HEK293 (cell line): ENCODE results near the gene MSX1.

Experiments used
- SCRT1 ChIP-seq: fragments of 450-650 bp; formaldehyde crosslinking; IDR thresholded peaks from 2 replicates; pipeline ENCODE4 v1.5.1; 2016; ENCODE audit warnings: missing biosample characterization, missing genetic modification characterization, borderline replicate concordance
- SETDB1 ChIP-seq: IDR thresholded peaks from one replicate; pipeline ENCODE4 v1.6.1; 2017; ENCODE audit warnings: mild to moderate bottlenecking, low read length, moderate library complexity, mixed read lengths; ENCODE audit not compliant: insufficient read length
- ZNF274 ChIP-seq, 2 experiments: fragments of 200-500 bp in 1 of 2; fragments of 450-650 bp in 1 of 2; sonication (Bioruptor generic) in 1 of 2; formaldehyde crosslinking in 1 of 2; IDR thresholded peaks; 2 replicates each; pipeline versions ENCODE4 v1.5.1 to v1.6.1; 2014 to 2016; ENCODE audit warnings: borderline replicate concordance in 1 of 2, inconsistent platforms in 1 of 2, low read length in 1 of 2, missing biosample characterization in 1 of 2, missing genetic modification characterization in 1 of 2
- ZNF623 ChIP-seq: fragments of 450-650 bp; formaldehyde crosslinking; IDR thresholded peaks from 2 replicates; pipeline ENCODE4 v1.5.1; 2016; ENCODE audit warnings: missing biosample characterization, missing genetic modification characterization
- ZNF654 ChIP-seq: fragments of 450-650 bp; formaldehyde crosslinking; IDR thresholded peaks from 2 replicates; pipeline ENCODE4 v1.5.1; 2016; ENCODE audit warnings: low read depth, missing biosample characterization, missing genetic modification characterization
- ZNF792 ChIP-seq: fragments of 450-650 bp; formaldehyde crosslinking; IDR thresholded peaks from 2 replicates; pipeline ENCODE4 v1.5.1; 2016; ENCODE audit warnings: missing biosample characterization, missing genetic modification characterization
- ZNF843 ChIP-seq: fragments of 450-650 bp; formaldehyde crosslinking; IDR thresholded peaks from 2 replicates; pipeline ENCODE4 v1.5.1; 2016; ENCODE audit warnings: missing biosample characterization, missing genetic modification characterization
- ZSCAN30 ChIP-seq: fragments of 450-650 bp; IDR thresholded peaks from 2 replicates; pipeline ENCODE4 v1.5.1; 2018; ENCODE audit warnings: missing biosample characterization, mild to moderate bottlenecking, missing genetic modification characterization, moderate library complexity
- TF ChIP-seq, protein P1 (sequence below): fragments of 450-650 bp; IDR thresholded peaks from 2 replicates; pipeline ENCODE4 v1.5.1; 2018; ENCODE audit warnings: missing biosample characterization, mild to moderate bottlenecking, missing genetic modification characterization
- TF ChIP-seq, protein P2 (sequence below): fragments of 450-650 bp; formaldehyde crosslinking; IDR thresholded peaks from 2 replicates; pipeline ENCODE4 v1.5.1; 2016; ENCODE audit warnings: missing biosample characterization, missing genetic modification characterization
- TF ChIP-seq, protein P3 (sequence below): fragments of 450-650 bp; formaldehyde crosslinking; IDR thresholded peaks from 2 replicates; pipeline ENCODE4 v1.5.1; 2016; ENCODE audit warnings: missing biosample characterization, missing genetic modification characterization
- TF ChIP-seq, protein P4 (sequence below): fragments of 450-650 bp; formaldehyde crosslinking; IDR thresholded peaks from 2 replicates; pipeline ENCODE4 v1.5.1; 2016; ENCODE audit warnings: missing biosample characterization, missing genetic modification characterization, low read depth

DNA sequence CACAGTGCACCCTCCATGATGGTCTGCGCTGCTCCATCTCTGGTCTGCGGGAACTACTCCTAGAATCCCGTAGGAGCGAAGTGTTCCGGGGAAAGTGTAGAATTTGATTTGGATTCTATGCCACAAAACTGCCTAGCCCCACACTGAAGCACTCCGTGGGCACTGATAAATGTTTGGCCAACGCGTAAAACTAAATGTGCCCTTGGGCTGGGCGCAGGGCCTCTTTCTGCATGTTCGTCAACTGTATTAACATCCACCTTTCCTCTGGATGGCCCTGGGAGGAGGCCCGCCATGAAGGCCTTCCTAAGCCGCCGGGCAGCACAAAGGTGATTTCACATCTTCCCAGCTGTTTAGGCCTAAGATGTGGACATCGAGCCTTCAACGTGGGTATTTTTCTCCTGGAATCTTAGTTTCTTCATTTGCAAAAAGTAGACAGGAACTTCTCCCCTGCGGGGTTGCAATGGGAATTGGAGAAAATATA is 2.6 kb downstream of the MSX1 start:
- TF ChIP-seq ZNF792 (tag by site-specific recombination), result no peak
- TF ChIP-seq, protein P1, sequence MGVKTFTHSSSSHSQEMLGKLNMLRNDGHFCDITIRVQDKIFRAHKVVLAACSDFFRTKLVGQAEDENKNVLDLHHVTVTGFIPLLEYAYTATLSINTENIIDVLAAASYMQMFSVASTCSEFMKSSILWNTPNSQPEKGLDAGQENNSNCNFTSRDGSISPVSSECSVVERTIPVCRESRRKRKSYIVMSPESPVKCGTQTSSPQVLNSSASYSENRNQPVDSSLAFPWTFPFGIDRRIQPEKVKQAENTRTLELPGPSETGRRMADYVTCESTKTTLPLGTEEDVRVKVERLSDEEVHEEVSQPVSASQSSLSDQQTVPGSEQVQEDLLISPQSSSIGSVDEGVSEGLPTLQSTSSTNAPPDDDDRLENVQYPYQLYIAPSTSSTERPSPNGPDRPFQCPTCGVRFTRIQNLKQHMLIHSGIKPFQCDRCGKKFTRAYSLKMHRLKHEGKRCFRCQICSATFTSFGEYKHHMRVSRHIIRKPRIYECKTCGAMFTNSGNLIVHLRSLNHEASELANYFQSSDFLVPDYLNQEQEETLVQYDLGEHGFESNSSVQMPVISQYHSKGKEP, result no peak
- no peak for TF ChIP-seq ZNF654
- TF ChIP-seq ZNF623 (tag by site-specific recombination), result no peak
- TF ChIP-seq, protein P2, sequence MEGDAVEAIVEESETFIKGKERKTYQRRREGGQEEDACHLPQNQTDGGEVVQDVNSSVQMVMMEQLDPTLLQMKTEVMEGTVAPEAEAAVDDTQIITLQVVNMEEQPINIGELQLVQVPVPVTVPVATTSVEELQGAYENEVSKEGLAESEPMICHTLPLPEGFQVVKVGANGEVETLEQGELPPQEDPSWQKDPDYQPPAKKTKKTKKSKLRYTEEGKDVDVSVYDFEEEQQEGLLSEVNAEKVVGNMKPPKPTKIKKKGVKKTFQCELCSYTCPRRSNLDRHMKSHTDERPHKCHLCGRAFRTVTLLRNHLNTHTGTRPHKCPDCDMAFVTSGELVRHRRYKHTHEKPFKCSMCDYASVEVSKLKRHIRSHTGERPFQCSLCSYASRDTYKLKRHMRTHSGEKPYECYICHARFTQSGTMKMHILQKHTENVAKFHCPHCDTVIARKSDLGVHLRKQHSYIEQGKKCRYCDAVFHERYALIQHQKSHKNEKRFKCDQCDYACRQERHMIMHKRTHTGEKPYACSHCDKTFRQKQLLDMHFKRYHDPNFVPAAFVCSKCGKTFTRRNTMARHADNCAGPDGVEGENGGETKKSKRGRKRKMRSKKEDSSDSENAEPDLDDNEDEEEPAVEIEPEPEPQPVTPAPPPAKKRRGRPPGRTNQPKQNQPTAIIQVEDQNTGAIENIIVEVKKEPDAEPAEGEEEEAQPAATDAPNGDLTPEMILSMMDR (tag by site-specific recombination), result no peak
- TF ChIP-seq SETDB1, result no peak
- TF ChIP-seq SCRT1, result no peak
- TF ChIP-seq ZNF274 (IDR thresholded peaks at IDR 0.05; ENCODE audit: low read length), result no peak
- TF ChIP-seq ZNF274 (tag by site-specific recombination; IDR thresholded peaks at IDR 0.05; ENCODE audit: borderline replicate concordance), result no peak
- no peak for TF ChIP-seq ZNF843 (tag by site-specific recombination)
- TF ChIP-seq, protein P3, sequence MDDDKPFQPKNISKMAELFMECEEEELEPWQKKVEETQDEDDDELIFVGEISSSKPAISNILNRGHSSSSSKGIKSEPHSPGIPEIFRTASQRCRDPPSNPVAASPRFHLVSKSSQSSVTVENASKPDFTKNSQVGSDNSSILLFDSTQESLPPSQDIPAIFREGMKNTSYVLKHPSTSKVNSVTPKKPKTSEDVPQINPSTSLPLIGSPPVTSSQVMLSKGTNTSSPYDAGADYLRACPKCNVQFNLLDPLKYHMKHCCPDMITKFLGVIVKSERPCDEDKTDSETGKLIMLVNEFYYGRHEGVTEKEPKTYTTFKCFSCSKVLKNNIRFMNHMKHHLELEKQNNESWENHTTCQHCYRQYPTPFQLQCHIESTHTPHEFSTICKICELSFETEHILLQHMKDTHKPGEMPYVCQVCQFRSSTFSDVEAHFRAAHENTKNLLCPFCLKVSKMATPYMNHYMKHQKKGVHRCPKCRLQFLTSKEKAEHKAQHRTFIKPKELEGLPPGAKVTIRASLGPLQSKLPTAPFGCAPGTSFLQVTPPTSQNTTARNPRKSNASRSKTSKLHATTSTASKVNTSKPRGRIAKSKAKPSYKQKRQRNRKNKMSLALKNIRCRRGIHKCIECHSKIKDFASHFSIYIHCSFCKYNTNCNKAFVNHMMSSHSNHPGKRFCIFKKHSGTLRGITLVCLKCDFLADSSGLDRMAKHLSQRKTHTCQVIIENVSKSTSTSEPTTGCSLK (tag by site-specific recombination), result no peak
- TF ChIP-seq, protein P4, sequence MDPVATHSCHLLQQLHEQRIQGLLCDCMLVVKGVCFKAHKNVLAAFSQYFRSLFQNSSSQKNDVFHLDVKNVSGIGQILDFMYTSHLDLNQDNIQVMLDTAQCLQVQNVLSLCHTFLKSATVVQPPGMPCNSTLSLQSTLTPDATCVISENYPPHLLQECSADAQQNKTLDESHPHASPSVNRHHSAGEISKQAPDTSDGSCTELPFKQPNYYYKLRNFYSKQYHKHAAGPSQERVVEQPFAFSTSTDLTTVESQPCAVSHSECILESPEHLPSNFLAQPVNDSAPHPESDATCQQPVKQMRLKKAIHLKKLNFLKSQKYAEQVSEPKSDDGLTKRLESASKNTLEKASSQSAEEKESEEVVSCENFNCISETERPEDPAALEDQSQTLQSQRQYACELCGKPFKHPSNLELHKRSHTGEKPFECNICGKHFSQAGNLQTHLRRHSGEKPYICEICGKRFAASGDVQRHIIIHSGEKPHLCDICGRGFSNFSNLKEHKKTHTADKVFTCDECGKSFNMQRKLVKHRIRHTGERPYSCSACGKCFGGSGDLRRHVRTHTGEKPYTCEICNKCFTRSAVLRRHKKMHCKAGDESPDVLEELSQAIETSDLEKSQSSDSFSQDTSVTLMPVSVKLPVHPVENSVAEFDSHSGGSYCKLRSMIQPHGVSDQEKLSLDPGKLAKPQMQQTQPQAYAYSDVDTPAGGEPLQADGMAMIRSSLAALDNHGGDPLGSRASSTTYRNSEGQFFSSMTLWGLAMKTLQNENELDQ (tag by site-specific recombination), result no peak
- TF ChIP-seq ZSCAN30 (tag by site-specific recombination), result no peak
